Measurements from ENCODE around the gene PEMT. TPM values are rescaled to one million over a fixed set of nuclear protein-coding genes. Genes with fewer than 3 reads are reported as not detected.

PEMT gene
- total and polyA plus RNA-seq, 2 of the 4 experiments (the other 2 are of a cell fraction) = 23.3 to 49.5 TPM

GRCh38 chr17:17549732-17550366 is 41.7 kb downstream of the PEMT start:
- Histone ChIP-seq H2BK120ac (ENCODE audit: low read depth, low read length) (no peak overlapping the region), H3K79me1 (ENCODE audit: low read depth in 1 of 2, low read length in 2 of 2) (no peaks in the 10 kb centered on the region), H3K4ac (ENCODE audit: low read depth, low read length) (no peak overlapping the region), H2AK9ac (replicated peaks; ENCODE audit: low read depth, low read length, poor library complexity) (no peak overlapping the region), H2BK20ac (ENCODE audit: low read depth, low read length) (no peak overlapping the region), H3K18ac (ENCODE audit: low read depth, low read length) (no peak overlapping the region), H3K9ac (ENCODE audit: low read depth, low read length) (no peak overlapping the region), H3K9me1 (ENCODE audit: insufficient read depth, low read length) (peaks cover 12% of the 10 kb centered on the region), H3K36me3 (ENCODE audit: control insufficient read depth, insufficient read depth, low read length) (no peaks in the 10 kb centered on the region), H4K5ac (ENCODE audit: low read depth, low read length) (no peak overlapping the region), H3K23ac (ENCODE audit: low read depth, low read length) (no peak overlapping the region), H3K9me3 (ENCODE audit: control insufficient read depth, insufficient read depth, low read length) (no peaks in the 10 kb centered on the region), H2BK5ac (ENCODE audit: low read depth, low read length, poor library complexity, severe bottlenecking) (no peak overlapping the region), H3K27ac (ENCODE audit: insufficient read depth, low read length) (no peak overlapping the region), H4K20me1 (ENCODE audit: insufficient read depth, low read length) (peaks cover 9% of the 10 kb centered on the region), H3K4me1 (ENCODE audit: control insufficient read depth, insufficient read depth, low read length) (peaks cover 9% of the 10 kb centered on the region), H3K4me3 (ENCODE audit: insufficient read depth, low read depth, low read length) (no peak overlapping the region), H4K8ac (ENCODE audit: low read depth in 2 of 2, low read length in 2 of 2) (no peak overlapping the region), H2AK5ac (ENCODE audit: low read depth, low read length) (no peak overlapping the region), H3K56ac (ENCODE audit: extremely low read depth, insufficient read depth, low read length) (no peak overlapping the region), H2BK15ac (ENCODE audit: low read depth, low read length) (no peak overlapping the region), H2AFZ (replicated peaks; ENCODE audit: low read length, poor library complexity) (no peak overlapping the region), H3K27me3 (ENCODE audit: control insufficient read depth, insufficient read depth, low read length) (no peaks in the 10 kb centered on the region), H3K4me2 (ENCODE audit: low read depth, low read length) (no peak overlapping the region), H4K91ac (ENCODE audit: insufficient read depth, low read depth, low read length) (no peak overlapping the region), H3K14ac (replicated peaks; ENCODE audit: low read depth, low read length) (no peak overlapping the region)
- CTCF ChIA-PET = no interaction called here
- no peak for DNase-seq
- POLR2A ChIA-PET (ENCODE audit: unreplicated experiment) = no interaction called here
- in situ Hi-C loops (cut with MboI; ENCODE audit: low sequenced_read_pairs) (no loop called here), dilution Hi-C loops (cut with HindIII; ENCODE audit: low sequenced_read_pairs, unreplicated experiment) (no loop called here), intact Hi-C loops (cut with micrococcal nuclease) (no loop called here)
- WGBS, 2 experiments (ENCODE audit: extremely low coverage in 2 of 2, insufficient read length in 1 of 2) = 94% methylated on average over 6 of the region's 20 CpGs; no CpG with 5 or more reads in 1 of the 2 experiments
- no peak for ATAC-seq (ENCODE audit: low read depth)
- BruUV-seq (replicated peaks) = no TSS peak
- no peak for TF ChIP-seq MXI1 (IDR thresholded peaks at IDR 0.05; ENCODE audit: borderline replicate concordance, low read depth, low read length)
- no peak for TF ChIP-seq NFE2L2 (IDR thresholded peaks at IDR 0.05; ENCODE audit: low read depth, low read length)
- TF ChIP-seq CHD1 (IDR thresholded peaks at IDR 0.05; ENCODE audit: low read depth, low read length) = no peak
- no peak for TF ChIP-seq RAD21 (IDR thresholded peaks at IDR 0.05; ENCODE audit: low read length)
- TF ChIP-seq SMC3 (IDR thresholded peaks at IDR 0.05; ENCODE audit: low read depth, low read length) = no peak
- TF ChIP-seq POLR2A (IDR thresholded peaks at IDR 0.05; ENCODE audit: low read depth, low read length) = no peak
- no peak for TF ChIP-seq FOS (IDR thresholded peaks at IDR 0.05; ENCODE audit: low read depth, low read length)

Data from IMR-90 (cell line).